ENCODE measurements around the gene EXOC6B.

The EXOC6B gene

GRCh38 chr2:72638600-72639211, 187.1 kb downstream of the EXOC6B start:
- TF ChIP-seq CREB1 (IDR thresholded peaks at IDR 0.05; ENCODE audit: low read depth) (no peak), TCF12 (IDR thresholded peaks at IDR 0.05; ENCODE audit: low read depth) (no peak), NFIC (IDR thresholded peaks at IDR 0.05) (no peak), ZBTB7A (IDR thresholded peaks at IDR 0.05; ENCODE audit: low read depth) (no peak), MAX (IDR thresholded peaks at IDR 0.05) (no peak), TAF1 (IDR thresholded peaks at IDR 0.05; ENCODE audit: low read depth) (no peak), TEAD4 (IDR thresholded peaks at IDR 0.05) (no peak), REST (IDR thresholded peaks at IDR 0.05; ENCODE audit: low read depth) (no peak), YY1 (IDR thresholded peaks at IDR 0.05; ENCODE audit: low read depth) (no peak), EP300 (IDR thresholded peaks at IDR 0.05; ENCODE audit: borderline replicate concordance) (no peak), CEBPB (IDR thresholded peaks at IDR 0.05) (no peak), EGR1 (IDR thresholded peaks at IDR 0.05) (no peak)
- TF ChIP-seq, protein P1, sequence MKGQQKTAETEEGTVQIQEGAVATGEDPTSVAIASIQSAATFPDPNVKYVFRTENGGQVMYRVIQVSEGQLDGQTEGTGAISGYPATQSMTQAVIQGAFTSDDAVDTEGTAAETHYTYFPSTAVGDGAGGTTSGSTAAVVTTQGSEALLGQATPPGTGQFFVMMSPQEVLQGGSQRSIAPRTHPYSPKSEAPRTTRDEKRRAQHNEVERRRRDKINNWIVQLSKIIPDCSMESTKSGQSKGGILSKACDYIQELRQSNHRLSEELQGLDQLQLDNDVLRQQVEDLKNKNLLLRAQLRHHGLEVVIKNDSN (IDR thresholded peaks at IDR 0.05) = no peak

GRCh38 chr2:72636210-72636609, 189.6 kb downstream of the EXOC6B start:
- no peak for TF ChIP-seq YY1 (IDR thresholded peaks at IDR 0.05; ENCODE audit: low read depth)
- no peak for TF ChIP-seq CEBPB (IDR thresholded peaks at IDR 0.05)
- no peak for TF ChIP-seq NFIC (IDR thresholded peaks at IDR 0.05)
- TF ChIP-seq MAX (IDR thresholded peaks at IDR 0.05) = no peak
- no peak for TF ChIP-seq TEAD4 (IDR thresholded peaks at IDR 0.05)
- TF ChIP-seq EGR1 (IDR thresholded peaks at IDR 0.05) = no peak
- no peak for TF ChIP-seq FOXM1 (IDR thresholded peaks at IDR 0.05; ENCODE audit: borderline replicate concordance, low read depth)
- TF ChIP-seq CREB1 (IDR thresholded peaks at IDR 0.05; ENCODE audit: low read depth) = no peak
- no peak for TF ChIP-seq RAD21 (IDR thresholded peaks at IDR 0.05; ENCODE audit: low read depth)
- no peak for TF ChIP-seq REST (IDR thresholded peaks at IDR 0.05; ENCODE audit: low read depth)
- TF ChIP-seq TCF12 (IDR thresholded peaks at IDR 0.05; ENCODE audit: low read depth) = no peak
- no peak for TF ChIP-seq TAF1 (IDR thresholded peaks at IDR 0.05; ENCODE audit: low read depth)
- TF ChIP-seq ZBTB7A (IDR thresholded peaks at IDR 0.05; ENCODE audit: low read depth) = no peak
- no peak for TF ChIP-seq EP300 (IDR thresholded peaks at IDR 0.05; ENCODE audit: borderline replicate concordance)
- TF ChIP-seq, protein P1 (IDR thresholded peaks at IDR 0.05) = no peak

- TF ChIP-seq TAF1 (IDR thresholded peaks at IDR 0.05; ENCODE audit: low read depth) (no peak), TCF12 (IDR thresholded peaks at IDR 0.05; ENCODE audit: low read depth) (no peak), CREB1 (IDR thresholded peaks at IDR 0.05; ENCODE audit: low read depth) (no peak), RAD21 (IDR thresholded peaks at IDR 0.05; ENCODE audit: low read depth) (no peak), TEAD4 (IDR thresholded peaks at IDR 0.05) (no peak), REST (IDR thresholded peaks at IDR 0.05; ENCODE audit: low read depth) (no peak), YY1 (IDR thresholded peaks at IDR 0.05; ENCODE audit: low read depth) (no peak), EP300 (IDR thresholded peaks at IDR 0.05; ENCODE audit: borderline replicate concordance) (no peak)
Observed at GRCh38 chr2:72630767-72631166, 195.1 kb downstream of the EXOC6B start.

DNA sequence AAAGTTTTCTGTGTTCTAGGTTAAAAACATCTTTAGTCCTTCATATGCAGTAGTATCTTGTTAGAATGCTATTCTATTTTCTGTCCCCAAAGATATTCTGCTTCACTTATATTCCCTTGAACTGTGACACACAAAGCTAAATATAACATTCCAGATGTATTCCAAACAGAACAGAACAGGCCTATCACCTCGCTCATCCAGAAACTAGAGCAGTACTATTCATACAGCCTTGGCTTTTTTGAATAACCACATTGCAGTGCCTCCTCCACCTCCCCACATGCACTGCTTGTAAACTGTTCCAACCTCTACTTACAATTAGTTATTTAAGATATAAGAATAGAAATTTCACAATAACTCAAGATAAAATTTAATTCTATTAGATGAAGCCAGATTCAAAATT, 196.8 kb downstream of the EXOC6B start:
- TF ChIP-seq CEBPB (IDR thresholded peaks at IDR 0.05) (no peak), EGR1 (IDR thresholded peaks at IDR 0.05) (no peak), MAX (IDR thresholded peaks at IDR 0.05) (no peak), NFIC (IDR thresholded peaks at IDR 0.05) (no peak), FOXM1 (IDR thresholded peaks at IDR 0.05; ENCODE audit: borderline replicate concordance, low read depth) (no peak), TAF1 (IDR thresholded peaks at IDR 0.05; ENCODE audit: low read depth) (no peak), YY1 (IDR thresholded peaks at IDR 0.05; ENCODE audit: low read depth) (no peak), TCF12 (IDR thresholded peaks at IDR 0.05; ENCODE audit: low read depth) (no peak), RAD21 (IDR thresholded peaks at IDR 0.05; ENCODE audit: low read depth) (no peak), TEAD4 (IDR thresholded peaks at IDR 0.05) (no peak), ZBTB7A (IDR thresholded peaks at IDR 0.05; ENCODE audit: low read depth) (no peak), CREB1 (IDR thresholded peaks at IDR 0.05; ENCODE audit: low read depth) (no peak), EP300 (IDR thresholded peaks at IDR 0.05; ENCODE audit: borderline replicate concordance) (no peak), REST (IDR thresholded peaks at IDR 0.05; ENCODE audit: low read depth) (no peak)
- TF ChIP-seq, protein P1 (IDR thresholded peaks at IDR 0.05) = no peak
